Endodermal cell (in vitro differentiated cells): ENCODE measurements around the gene ACTN1. TPM values are rescaled to one million over a fixed set of nuclear protein-coding genes. Genes with fewer than 3 reads are reported as not detected.

Experiments
- DNase-seq: peaks from one replicate; pipeline ENCODE4 v3.0.0-alpha.2; 2017
- H3K27ac ChIP-seq: 2 replicates; pipeline ENCODE4 v1.5.1; 2013; ENCODE audit warnings: mild to moderate bottlenecking, low read depth, low read length, moderate library complexity
- H3K27me3 ChIP-seq: 2 replicates; pipeline ENCODE4 v1.6.1; 2013; ENCODE audit warnings: mild to moderate bottlenecking, low read length, moderate library complexity; ENCODE audit not compliant: insufficient read depth, control insufficient read depth, poor library complexity, severe bottlenecking
- H3K36me3 ChIP-seq: 2 replicates; pipeline ENCODE4 v1.7.0; 2013; ENCODE audit warnings: mild to moderate bottlenecking, low read length, moderate library complexity; ENCODE audit not compliant: control insufficient read depth, insufficient read depth
- H3K4me1 ChIP-seq: one replicate; pipeline ENCODE4 v1.7.0; 2013; ENCODE audit warnings: low read length; ENCODE audit not compliant: control insufficient read depth, insufficient read depth
- H3K4me3 ChIP-seq: 2 replicates; pipeline ENCODE4 v1.5.1; 2013; ENCODE audit warnings: mild to moderate bottlenecking, low read length, moderate library complexity
- H3K9ac ChIP-seq: 2 replicates; pipeline ENCODE4 v1.6.1; 2013; ENCODE audit warnings: mild to moderate bottlenecking, low read length, moderate library complexity; ENCODE audit not compliant: poor library complexity, severe bottlenecking; ENCODE audit errors: extremely low read depth
- H3K9me3 ChIP-seq: 2 replicates; pipeline ENCODE4 v1.6.1; 2013; ENCODE audit warnings: mild to moderate bottlenecking, low read length, moderate library complexity; ENCODE audit not compliant: control insufficient read depth
- H3K27ac Mint-ChIP-seq: 2 replicates; pipeline ENCODE4 v1.8.0; 2020; ENCODE audit warnings: mixed read lengths
- H3K27me3 Mint-ChIP-seq: 2 replicates; pipeline ENCODE4 v1.8.0; 2021; ENCODE audit warnings: mild to moderate bottlenecking, mixed read lengths; ENCODE audit not compliant: insufficient read depth
- H3K36me3 Mint-ChIP-seq: 2 replicates; pipeline ENCODE4 v1.8.0; 2020; ENCODE audit warnings: low read depth, mixed read lengths
- H3K4me1 Mint-ChIP-seq: 2 replicates; pipeline ENCODE4 v1.8.0; 2020; ENCODE audit warnings: mixed read lengths
- H3K4me3 Mint-ChIP-seq: 2 replicates; pipeline ENCODE4 v1.8.0; 2020; ENCODE audit warnings: mild to moderate bottlenecking, moderate library complexity, mixed read lengths
- H3K9me3 Mint-ChIP-seq: 2 replicates; pipeline ENCODE4 v1.8.0; 2020; ENCODE audit warnings: mild to moderate bottlenecking, mixed read lengths
- CTCF ChIP-seq: fragments of 200-600 bp; sonication (generic); conservative IDR thresholded peaks from 2 replicates; pipeline ENCODE4 v1.5.0; 2021; ENCODE audit warnings: antibody characterized with exemption, mild to moderate bottlenecking
- WGBS, 2 experiments: methylation state at CpG; one replicate each; pipeline versions ENCODE4 v1.1.5 to v1.1.7; 2013; ENCODE audit warnings: missing lambda C conversion rate in 2 of 2, mixed read lengths in 1 of 2; ENCODE audit not compliant: insufficient coverage in 1 of 2, insufficient read length in 1 of 2; 5-methylcytosine and 5-hydroxymethylcytosine counted together
- total RNA-seq, 2 donors: library from RNA; stranded (reverse); fragmentation: NEBNext Ultra II Directional in 1 of 2; extraction: Animal tissue kit (Norgen Biotek cat#: 25700) in 1 of 2; gene quantifications; 2 replicates in 1 of 2; 3 replicates in 1 of 2; pipeline ENCODE4 v1.2.1, GENCODE V29; 2021

Gene ACTN1
- total RNA-seq, 2 donors from 2014 or later: 190 to 275 TPM

- Mint-ChIP-seq H3K27ac (no peak overlapping the region), H3K27me3 (no peaks in the 10 kb centered on the region), H3K36me3 (peaks cover 20% of the 10 kb centered on the region), H3K9me3 (peaks cover 14% of the 10 kb centered on the region), H3K4me3 (no peak overlapping the region), H3K4me1 (peaks cover 2% of the 10 kb centered on the region)
- H3K27me3 ChIP-seq: no peaks in the 10 kb centered on the region
- no peak overlapping the region for H3K4me3 ChIP-seq
- no peak overlapping the region for H3K9ac ChIP-seq
- no peak overlapping the region for H3K27ac ChIP-seq
- peaks cover 25% of the 10 kb centered on the region for H3K9me3 ChIP-seq
- H3K36me3 ChIP-seq: peaks cover 20% of the 10 kb centered on the region
- no peak for TF ChIP-seq CTCF
- H3K4me1 ChIP-seq: no peaks in the 10 kb centered on the region
- DNase-seq: no peak
These were observed 112.0 kb downstream of the ACTN1 start for GRCh38 chr14:68866991-68867533.

GRCh38 chr14:68865542-68865941 lies 113.6 kb downstream of the ACTN1 start:
- peaks cover 7% of the 10 kb centered on the region for H3K36me3 ChIP-seq
- no peak overlapping the region for H3K27ac Mint-ChIP-seq
- H3K4me3 ChIP-seq: peak overlapping the region; percentile 35
- 88 to 100% methylated on average over 2 of the region's 2 CpGs for WGBS, 2 experiments
- H3K9me3 ChIP-seq: peaks cover 22% of the 10 kb centered on the region
- H3K4me3 Mint-ChIP-seq: no peak overlapping the region
- no peak overlapping the region for H3K27ac ChIP-seq
- H3K27me3 ChIP-seq: no peaks in the 10 kb centered on the region
- no peak overlapping the region for H3K9ac ChIP-seq
- H3K4me1 Mint-ChIP-seq: peaks cover 2% of the 10 kb centered on the region
- DNase-seq: no peak
- peaks cover under 1% of the 10 kb centered on the region for H3K27me3 Mint-ChIP-seq
- H3K9me3 Mint-ChIP-seq: peaks cover 14% of the 10 kb centered on the region
- H3K36me3 Mint-ChIP-seq: peaks cover 6% of the 10 kb centered on the region
- TF ChIP-seq CTCF: no peak
- H3K4me1 ChIP-seq: no peaks in the 10 kb centered on the region

- H3K27me3 Mint-ChIP-seq: peaks cover 3% of the 10 kb centered on the region
- peaks cover 14% of the 10 kb centered on the region for H3K9me3 Mint-ChIP-seq
- H3K27me3 ChIP-seq: no peaks in the 10 kb centered on the region
- no peak overlapping the region for H3K4me3 Mint-ChIP-seq
- H3K9me3 ChIP-seq: peaks cover 22% of the 10 kb centered on the region
- no peak overlapping the region for H3K27ac ChIP-seq
- H3K9ac ChIP-seq: no peak overlapping the region
- no peak for TF ChIP-seq CTCF
- H3K4me1 ChIP-seq: no peaks in the 10 kb centered on the region
- H3K27ac Mint-ChIP-seq: no peak overlapping the region
- no peak overlapping the region for H3K4me3 ChIP-seq
- peaks cover 2% of the 10 kb centered on the region for H3K4me1 Mint-ChIP-seq
- WGBS, 2 experiments: 84 to 92% methylated on average over 5 to 6 of the region's 6 CpGs
- no peaks in the 10 kb centered on the region for H3K36me3 ChIP-seq
- H3K36me3 Mint-ChIP-seq: peaks cover 6% of the 10 kb centered on the region
- DNase-seq: no peak
These were observed 114.7 kb downstream of the ACTN1 start for GRCh38 chr14:68864361-68864750.
